Adipocyte (in vitro differentiated cells): Measurements from ENCODE around the gene NEK3.
A peak's percentile ranks its signal among the peaks of the same experiment; 100 is the strongest.

Source experiments
- DNase-seq: peaks from one replicate; pipeline ENCODE4 v3.0.0-alpha.2; 2015; ENCODE audit warnings: low read depth
- H3K27me3 ChIP-seq: replicated peaks from 2 replicates; pipeline ENCODE4 v1.7.0; 2013; ENCODE audit warnings: mild to moderate bottlenecking, low read length, moderate library complexity; ENCODE audit not compliant: control insufficient read depth, insufficient read depth
- H3K36me3 ChIP-seq: 2 replicates; pipeline ENCODE4 v1.7.0; 2013; ENCODE audit warnings: low read length, mild to moderate bottlenecking, moderate library complexity; ENCODE audit not compliant: control insufficient read depth, insufficient read depth, severe bottlenecking
- H3K4me1 ChIP-seq: 2 replicates; pipeline ENCODE4 v1.7.0; 2013; ENCODE audit warnings: mild to moderate bottlenecking, low read length, moderate library complexity; ENCODE audit not compliant: control insufficient read depth, insufficient read depth
- H3K4me3 ChIP-seq: 2 replicates; pipeline ENCODE4 v1.7.0; 2013; ENCODE audit warnings: mild to moderate bottlenecking, low read length, moderate library complexity
- H3K9ac ChIP-seq: 2 replicates; pipeline ENCODE4 v1.7.0; 2013; ENCODE audit warnings: mild to moderate bottlenecking, low read length, moderate library complexity
- H3K9me3 ChIP-seq: 2 replicates; pipeline ENCODE4 v1.7.0; 2013; ENCODE audit warnings: mild to moderate bottlenecking, low read length, moderate library complexity; ENCODE audit not compliant: control insufficient read depth

NEK3 gene

GRCh38 chr13:52141299-52141698 is 18.1 kb downstream of the NEK3 start:
- no peaks in the 10 kb centered on the region for H3K9me3 ChIP-seq
- DNase-seq: no peak
- no peak overlapping the region for H3K9ac ChIP-seq
- peaks cover 18% of the 10 kb centered on the region for H3K36me3 ChIP-seq
- no peak overlapping the region for H3K4me3 ChIP-seq
- H3K4me1 ChIP-seq: no peaks in the 10 kb centered on the region
- no peaks in the 10 kb centered on the region for H3K27me3 ChIP-seq

GRCh38 chr13:52137489-52137888 is 21.9 kb downstream of the NEK3 start:
- no peak overlapping the region for H3K4me3 ChIP-seq

DNA sequence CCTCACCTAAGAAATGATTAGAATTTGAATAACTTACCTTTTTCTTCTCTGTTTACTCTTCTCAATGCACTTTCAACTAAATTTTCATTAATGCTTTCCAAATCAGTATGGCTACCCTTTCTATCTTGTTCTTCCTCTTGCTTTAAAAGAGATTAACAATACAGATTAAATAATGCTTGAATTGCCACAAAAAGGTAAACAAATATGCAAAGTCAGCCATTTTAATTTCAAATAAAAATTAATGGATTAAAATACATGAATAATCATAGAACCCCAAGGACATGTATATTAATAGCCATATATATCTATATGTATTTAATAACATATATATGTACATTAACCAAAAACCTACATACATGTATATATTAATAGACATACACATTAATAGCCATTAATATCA is 22.6 kb downstream of the NEK3 start:
- no peaks in the 10 kb centered on the region for H3K4me1 ChIP-seq
- H3K4me3 ChIP-seq: no peak overlapping the region
- no peak overlapping the region for H3K9ac ChIP-seq
- H3K36me3 ChIP-seq: peaks cover 48% of the 10 kb centered on the region
- no peak for DNase-seq
- H3K27me3 ChIP-seq: no peaks in the 10 kb centered on the region
- H3K9me3 ChIP-seq: no peaks in the 10 kb centered on the region

More at GRCh38 chr13:52137489-52137888, 21.9 kb downstream of the NEK3 start:
- Histone ChIP-seq H3K9me3 (no peaks in the 10 kb centered on the region), H3K36me3 (peaks cover 41% of the 10 kb centered on the region), H3K4me1 (no peaks in the 10 kb centered on the region), H3K9ac (no peak overlapping the region), H3K27me3 (no peaks in the 10 kb centered on the region)
- no peak for DNase-seq

DNA sequence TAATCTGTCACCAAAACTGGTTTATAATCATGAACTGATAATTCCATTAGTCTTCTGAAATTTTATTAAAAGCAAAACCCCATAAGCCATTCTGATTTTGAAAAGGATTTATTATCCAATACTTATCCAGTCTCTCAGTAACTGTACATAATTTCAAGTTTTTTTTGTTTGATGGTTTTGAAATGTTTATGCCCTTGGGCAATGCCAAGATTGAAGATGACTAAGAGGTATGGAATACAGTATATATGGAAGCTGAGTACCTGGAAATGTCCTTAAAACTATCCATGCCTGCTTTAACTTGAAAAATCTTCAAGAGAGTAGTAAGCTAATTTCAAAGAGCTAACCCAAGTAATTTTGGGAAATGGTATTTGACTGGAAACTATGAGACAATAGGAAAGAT is 28.8 kb downstream of the NEK3 start:
- H3K9ac ChIP-seq: no peak overlapping the region
- no peak overlapping the region for H3K4me3 ChIP-seq
- H3K36me3 ChIP-seq: peaks cover 43% of the 10 kb centered on the region
- peaks cover 12% of the 10 kb centered on the region for H3K4me1 ChIP-seq
- peaks cover 4% of the 10 kb centered on the region for H3K9me3 ChIP-seq
- no peaks in the 10 kb centered on the region for H3K27me3 ChIP-seq
- DNase-seq: peak; percentile 6

DNA sequence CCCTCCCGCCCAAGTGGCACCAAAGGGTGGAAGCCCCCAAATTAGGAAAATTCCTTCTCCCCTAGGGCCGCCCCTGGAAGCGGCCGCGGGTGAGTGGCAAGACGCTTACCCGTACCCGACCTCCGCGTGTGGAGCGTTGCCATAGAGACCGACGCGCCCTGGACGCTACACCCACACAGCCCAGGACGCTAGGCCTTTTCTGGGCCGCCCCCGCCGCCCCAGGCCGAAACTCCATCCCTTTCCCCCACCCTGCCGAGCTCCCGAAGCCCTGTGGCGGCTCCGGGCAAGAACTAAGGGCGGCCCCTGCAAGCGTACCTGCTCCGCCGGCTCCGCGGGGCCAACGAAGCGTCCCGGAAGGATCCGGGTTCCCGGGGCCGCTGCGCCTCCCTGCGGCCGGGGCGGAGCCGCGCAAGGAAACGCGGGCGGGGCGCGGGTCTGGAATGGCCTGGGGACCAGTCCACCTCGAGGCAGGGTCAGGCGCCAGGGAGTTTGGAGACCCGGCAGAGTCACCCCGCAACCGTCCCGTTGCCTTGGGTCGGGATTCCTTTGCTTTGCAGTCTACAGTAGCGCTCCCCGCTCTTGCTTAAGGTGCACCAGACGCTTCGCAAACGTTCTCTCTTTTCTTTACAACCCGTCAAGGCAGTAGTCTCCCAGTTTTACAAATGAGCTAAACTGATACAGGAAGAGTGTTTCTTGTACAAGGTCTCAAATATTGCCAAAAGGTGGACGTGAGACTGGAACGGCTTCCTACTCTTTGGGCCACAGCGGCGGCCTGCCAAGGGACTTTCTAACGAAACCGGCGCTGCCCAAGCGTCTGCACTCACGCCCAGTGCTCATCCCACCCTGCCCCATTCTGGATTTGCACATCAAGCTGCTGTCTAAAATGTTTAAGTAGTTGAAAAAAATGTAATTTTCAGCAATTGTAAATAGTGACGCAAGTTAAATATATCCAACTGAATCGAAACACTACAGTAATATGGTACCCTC is 30.4 kb downstream of the NEK3 start, which contains the start of gene NEK5:
TSS of gene NEK5 (minus strand) at position 360 of the 987 bp plus-strand sequence. CDS start 1,591 bp downstream, outside the sequence.
- Histone ChIP-seq H3K4me3 (peak within 1 kb of the TSS; percentile 85), H3K36me3 (peaks cover 28% of the 10 kb centered on the region), H3K9me3 (peaks cover 4% of the 10 kb centered on the region), H3K27me3 (no peaks in the 10 kb centered on the region), H3K9ac (peak within 1 kb of the TSS; percentile 70), H3K4me1 (peaks cover 12% of the 10 kb centered on the region)
- DNase-seq: peak; percentile 89

DNA sequence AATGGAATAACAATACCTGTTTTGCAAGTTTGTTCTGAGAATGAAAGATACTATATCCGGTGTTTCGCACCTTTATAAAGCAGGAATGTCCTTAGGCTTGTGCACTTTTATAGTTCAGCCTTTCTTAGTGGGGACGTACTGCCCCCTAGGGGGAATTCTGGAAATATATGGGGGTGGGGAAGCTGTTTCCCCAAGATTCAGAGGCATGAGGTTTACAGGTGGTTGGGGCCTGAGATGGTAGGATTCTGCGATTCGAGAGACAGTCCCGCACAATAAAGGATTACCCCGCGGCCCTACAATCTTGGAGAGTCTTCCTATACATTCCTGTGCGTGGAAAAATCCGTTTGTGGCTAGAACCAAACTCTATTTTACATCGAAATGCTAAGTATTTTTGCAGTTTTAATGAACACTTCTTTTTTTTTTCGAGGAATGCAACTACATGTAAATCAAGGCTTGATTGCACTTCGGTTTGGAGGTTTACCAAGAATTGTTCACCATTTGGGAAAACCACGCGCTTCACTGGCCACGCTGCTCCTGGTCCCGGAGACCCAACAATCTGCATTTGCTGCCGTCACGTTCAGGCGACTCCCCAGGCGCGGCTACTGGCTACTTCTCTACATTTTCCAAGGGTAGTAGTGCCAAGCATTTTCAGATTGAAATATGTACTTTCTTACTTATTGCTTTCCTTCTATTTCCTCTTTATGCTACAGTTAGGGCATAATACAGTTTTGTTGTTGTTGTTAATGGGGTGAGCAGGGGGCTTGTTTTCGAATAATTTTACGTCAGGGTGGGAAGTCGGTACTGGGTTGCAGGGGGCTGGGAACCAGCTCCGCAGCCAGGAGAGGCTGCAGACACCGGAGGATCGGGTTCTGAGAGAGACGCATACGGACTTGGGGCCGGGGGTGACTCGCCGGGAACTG is 31.4 kb downstream of the NEK3 start:
- Histone ChIP-seq H3K9me3 (peaks cover 4% of the 10 kb centered on the region), H3K9ac (peak overlapping the region; percentile 70), H3K4me1 (peaks cover 12% of the 10 kb centered on the region), H3K36me3 (peaks cover 21% of the 10 kb centered on the region), H3K4me3 (peak overlapping the region; percentile 85), H3K27me3 (no peaks in the 10 kb centered on the region)
- DNase-seq: peak; percentile 83

DNA sequence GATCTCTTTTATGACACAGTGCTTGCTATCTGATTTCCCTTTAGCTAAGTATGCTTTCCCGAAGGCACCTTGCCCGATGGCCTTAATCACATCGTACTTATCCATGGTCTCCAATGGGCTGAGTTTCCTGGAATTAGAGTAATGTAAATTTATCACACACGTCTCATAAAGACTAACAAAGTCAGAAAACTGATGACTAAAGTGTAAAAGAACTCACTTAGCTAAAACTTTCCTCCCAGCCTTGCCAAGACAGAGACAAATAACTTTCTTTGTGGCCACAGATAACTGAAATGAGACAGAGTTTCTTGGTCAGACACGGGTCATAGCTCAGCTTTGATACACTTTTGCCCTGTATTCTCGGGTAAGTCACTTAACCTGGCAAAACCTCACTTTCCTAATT is 32.0 kb downstream of the NEK3 start:
- peaks cover 15% of the 10 kb centered on the region for H3K36me3 ChIP-seq
- H3K27me3 ChIP-seq: no peaks in the 10 kb centered on the region
- peaks cover 4% of the 10 kb centered on the region for H3K9me3 ChIP-seq
- peaks cover 12% of the 10 kb centered on the region for H3K4me1 ChIP-seq
- no peak overlapping the region for H3K4me3 ChIP-seq
- H3K9ac ChIP-seq: no peak overlapping the region
- DNase-seq: no peak

DNA sequence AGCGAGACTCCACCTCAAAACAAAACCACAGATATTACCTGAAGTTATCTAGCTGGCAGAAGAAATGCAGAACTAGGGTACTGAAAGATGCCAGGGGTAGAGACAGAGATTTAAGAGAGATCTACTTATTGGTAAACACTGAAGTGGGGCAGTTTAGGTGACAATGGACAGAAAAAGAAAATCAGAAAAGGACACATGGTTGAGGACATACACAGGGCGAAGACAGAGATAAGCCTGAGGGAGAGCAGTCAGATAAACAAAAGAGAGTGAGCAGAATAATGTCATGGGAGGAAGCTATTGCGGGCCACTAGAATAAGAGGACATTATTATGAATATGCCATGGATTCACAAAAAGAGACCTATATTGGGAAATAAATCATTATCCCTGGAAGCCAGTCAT is 33.9 kb downstream of the NEK3 start:
- Histone ChIP-seq H3K4me1 (peaks cover 12% of the 10 kb centered on the region), H3K9ac (no peak overlapping the region), H3K36me3 (no peaks in the 10 kb centered on the region), H3K4me3 (no peak overlapping the region), H3K27me3 (no peaks in the 10 kb centered on the region), H3K9me3 (no peaks in the 10 kb centered on the region)
- no peak for DNase-seq

GRCh38 chr13:52118595-52118994 is 40.8 kb downstream of the NEK3 start:
- Histone ChIP-seq H3K9ac (no peak overlapping the region), H3K27me3 (peaks cover 6% of the 10 kb centered on the region), H3K4me1 (no peaks in the 10 kb centered on the region), H3K36me3 (no peaks in the 10 kb centered on the region), H3K4me3 (no peak overlapping the region), H3K9me3 (no peaks in the 10 kb centered on the region)
- DNase-seq: no peak

GRCh38 chr13:52118095-52118494 is 41.3 kb downstream of the NEK3 start:
- H3K4me3 ChIP-seq: no peak overlapping the region
- H3K4me1 ChIP-seq: no peaks in the 10 kb centered on the region
- H3K9ac ChIP-seq: no peak overlapping the region
- H3K36me3 ChIP-seq: no peaks in the 10 kb centered on the region
- no peak for DNase-seq
- peaks cover 6% of the 10 kb centered on the region for H3K27me3 ChIP-seq
- no peaks in the 10 kb centered on the region for H3K9me3 ChIP-seq

- H3K36me3 ChIP-seq: no peaks in the 10 kb centered on the region
- no peak overlapping the region for H3K9ac ChIP-seq
- no peaks in the 10 kb centered on the region for H3K9me3 ChIP-seq
- no peaks in the 10 kb centered on the region for H3K4me1 ChIP-seq
- no peak for DNase-seq
- no peak overlapping the region for H3K4me3 ChIP-seq
- peaks cover 6% of the 10 kb centered on the region for H3K27me3 ChIP-seq
Observed at GRCh38 chr13:52112591-52112990, 46.8 kb downstream of the NEK3 start.
